GM12892 (cell line): Measurements from ENCODE around the gene CFLAR.

ENCODE experiments used
- POLR2A ChIP-seq: IDR thresholded peaks from 2 replicates; pipeline ENCODE4 v1.6.1; 2011; ENCODE audit warnings: low read depth, low read length, control low read depth
- TAF1 ChIP-seq: IDR thresholded peaks from 2 replicates; pipeline ENCODE4 v1.6.1; 2011; ENCODE audit warnings: low read depth, mild to moderate bottlenecking, control low read depth, low read length, borderline replicate concordance

- no peak for TF ChIP-seq TAF1
- no peak for TF ChIP-seq POLR2A
Measured at GRCh38 chr2:201204655-201205514, 88.9 kb downstream of the CFLAR start.
